Muscle layer of duodenum (tissue), 2 donors: Measurements from ENCODE around the gene PAMR1.
A peak's percentile ranks its signal among the peaks of the same experiment; 100 is the strongest.

Experiments
- H3K27ac ChIP-seq: one replicate; pipeline ENCODE4 v1.7.0; 2013; ENCODE audit warnings: mild to moderate bottlenecking, low read length
- H3K27me3 ChIP-seq: one replicate; pipeline ENCODE4 v1.7.0; 2013; ENCODE audit warnings: low read depth, mild to moderate bottlenecking, control low read depth, low read length
- H3K36me3 ChIP-seq, 2 donors: one replicate each; pipeline ENCODE4 v1.7.0; 2013; ENCODE audit warnings: low read length in 2 of 2, control low read depth in 1 of 2, mild to moderate bottlenecking in 1 of 2; ENCODE audit not compliant: insufficient read depth in 2 of 2, control insufficient read depth in 1 of 2
- H3K4me1 ChIP-seq, 2 donors: one replicate each; pipeline ENCODE4 v1.7.0; 2013; ENCODE audit warnings: low read length in 2 of 2, mild to moderate bottlenecking in 2 of 2, control low read depth in 1 of 2, moderate library complexity in 1 of 2; ENCODE audit not compliant: insufficient read depth in 2 of 2, control insufficient read depth in 1 of 2
- H3K4me3 ChIP-seq, 2 donors: one replicate each; pipeline ENCODE4 v1.7.0; 2013; ENCODE audit warnings: low read length in 2 of 2, low read depth in 1 of 2, mild to moderate bottlenecking in 1 of 2
- H3K9me3 ChIP-seq, 2 donors: one replicate each; pipeline ENCODE4 v1.7.0; 2013; ENCODE audit warnings: low read length in 2 of 2, control low read depth in 1 of 2, mild to moderate bottlenecking in 1 of 2; ENCODE audit not compliant: control insufficient read depth in 1 of 2
- donor health status: healthy.

PAMR1 gene

DNA sequence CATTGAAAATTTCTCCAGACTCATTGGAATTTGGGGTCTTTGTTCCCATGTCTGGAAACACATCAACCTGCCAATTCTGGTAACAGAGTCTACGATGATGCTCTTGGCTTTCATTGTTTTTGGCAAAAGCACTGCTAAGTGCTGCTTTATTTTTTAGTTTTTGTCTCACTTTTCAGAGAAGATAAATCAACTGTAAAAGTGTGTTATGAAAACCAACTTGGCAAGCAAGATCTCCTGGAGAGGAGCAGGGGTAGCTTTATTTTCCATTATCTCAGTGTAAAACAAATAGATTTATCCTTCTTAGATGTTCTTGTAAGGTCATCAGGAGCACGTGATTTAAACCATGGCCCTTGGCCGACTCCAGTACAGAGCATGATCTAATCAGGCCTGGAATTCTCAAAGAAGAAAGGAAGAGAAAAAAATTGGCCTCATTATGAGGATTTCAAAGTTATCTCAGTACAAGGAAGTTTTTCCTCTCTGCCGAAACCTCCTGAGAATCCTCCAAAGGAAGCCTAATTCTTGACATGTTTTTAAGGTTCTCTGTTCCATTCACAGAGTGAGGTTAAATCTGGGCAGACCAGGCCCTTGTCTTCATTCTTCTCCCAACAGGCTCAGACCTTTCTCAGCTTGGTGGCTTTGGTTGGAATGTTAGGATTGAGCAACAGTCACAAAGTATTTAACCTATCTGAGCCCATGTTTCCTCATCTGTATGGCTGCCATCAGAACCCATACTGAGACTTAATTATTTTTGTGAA is 16.4 kb upstream of the PAMR1 start:
- Histone ChIP-seq H3K4me1 (peaks cover 6 to 16% of the 10 kb centered on the region in 2 donors), H3K36me3 (no peaks in the 10 kb centered on the region), H3K27ac (peak overlapping the region; percentile 50), H3K9me3 (no peaks in the 10 kb centered on the region), H3K4me3 (no peak overlapping the region), H3K27me3 (no peaks in the 10 kb centered on the region)

DNA sequence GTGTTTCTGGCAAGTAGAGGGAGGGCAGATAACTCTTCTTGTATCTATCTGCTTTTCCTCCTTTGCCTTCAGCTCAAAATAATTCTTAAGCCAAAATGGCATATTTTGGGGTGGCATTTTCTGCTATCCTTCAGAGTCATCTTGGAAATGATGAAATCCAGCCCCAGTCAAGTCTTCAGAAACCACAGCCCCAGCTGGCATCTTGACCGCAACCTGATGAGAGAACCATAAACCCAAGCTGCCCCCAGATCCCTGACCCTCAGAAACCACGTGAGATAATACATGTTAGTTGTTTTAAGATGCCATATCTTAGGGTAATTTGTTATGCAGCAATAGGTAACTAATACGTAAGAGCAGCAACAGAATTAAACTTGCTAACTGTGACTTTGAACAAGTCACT is 15.1 kb upstream of the PAMR1 start:
- no peaks in the 10 kb centered on the region for H3K36me3 ChIP-seq
- H3K4me3 ChIP-seq = no peak overlapping the region
- no peak overlapping the region for H3K27ac ChIP-seq
- H3K4me1 ChIP-seq = peaks cover 6 to 16% of the 10 kb centered on the region in 2 donors
- no peaks in the 10 kb centered on the region for H3K27me3 ChIP-seq
- H3K9me3 ChIP-seq = no peaks in the 10 kb centered on the region

DNA sequence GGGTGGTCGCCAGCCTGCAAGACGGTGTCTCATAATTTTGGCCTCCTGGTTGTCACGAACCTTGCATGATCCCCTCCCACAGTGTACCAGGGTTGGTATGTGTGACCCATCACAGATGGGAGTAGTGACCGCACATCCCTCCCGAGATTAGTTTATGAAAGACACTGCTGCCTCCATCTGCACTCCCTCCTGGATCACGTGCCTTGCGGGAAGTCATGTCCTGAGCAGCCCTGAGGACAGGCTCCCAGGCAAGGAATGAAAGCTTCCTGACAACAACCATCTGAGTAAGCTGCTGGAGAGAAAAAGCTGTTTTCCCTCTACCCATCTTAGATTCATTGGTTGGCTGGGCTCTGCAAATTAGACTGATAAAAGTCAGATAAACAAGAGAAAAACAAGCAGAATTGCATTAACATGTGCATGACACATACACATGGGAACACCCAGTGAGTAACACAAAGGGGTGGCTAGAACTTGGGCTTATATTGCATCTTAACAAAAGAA is 14.4 kb upstream of the PAMR1 start:
- Histone ChIP-seq H3K27me3 (no peaks in the 10 kb centered on the region), H3K27ac (no peak overlapping the region), H3K36me3 (no peaks in the 10 kb centered on the region), H3K4me3 (no peak overlapping the region), H3K9me3 (no peaks in the 10 kb centered on the region), H3K4me1 (peaks cover 6 to 16% of the 10 kb centered on the region in 2 donors)

DNA sequence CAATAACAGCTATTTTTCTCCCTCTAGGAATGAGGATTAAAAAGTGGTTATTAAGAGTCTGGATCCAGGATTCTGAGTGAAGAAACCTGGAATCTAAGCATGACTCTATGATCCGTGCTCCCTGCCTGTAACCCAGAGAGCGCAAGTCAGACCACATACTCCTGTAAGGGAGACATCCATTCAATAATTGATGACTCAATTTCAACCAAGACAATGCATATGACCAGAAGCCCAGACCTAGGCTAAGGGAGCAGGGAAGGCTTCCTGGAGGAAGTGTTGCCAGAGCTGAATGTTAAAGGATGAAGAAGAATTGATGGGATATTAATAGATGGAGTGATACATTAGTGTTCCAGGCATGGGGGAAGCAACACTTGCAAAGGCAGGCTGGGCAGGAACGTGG is 13.8 kb upstream of the PAMR1 start:
- Histone ChIP-seq H3K27me3 (no peaks in the 10 kb centered on the region), H3K27ac (no peak overlapping the region), H3K4me3 (no peak overlapping the region), H3K36me3 (no peaks in the 10 kb centered on the region), H3K4me1 (peaks cover 6 to 16% of the 10 kb centered on the region in 2 donors), H3K9me3 (no peaks in the 10 kb centered on the region)

DNA sequence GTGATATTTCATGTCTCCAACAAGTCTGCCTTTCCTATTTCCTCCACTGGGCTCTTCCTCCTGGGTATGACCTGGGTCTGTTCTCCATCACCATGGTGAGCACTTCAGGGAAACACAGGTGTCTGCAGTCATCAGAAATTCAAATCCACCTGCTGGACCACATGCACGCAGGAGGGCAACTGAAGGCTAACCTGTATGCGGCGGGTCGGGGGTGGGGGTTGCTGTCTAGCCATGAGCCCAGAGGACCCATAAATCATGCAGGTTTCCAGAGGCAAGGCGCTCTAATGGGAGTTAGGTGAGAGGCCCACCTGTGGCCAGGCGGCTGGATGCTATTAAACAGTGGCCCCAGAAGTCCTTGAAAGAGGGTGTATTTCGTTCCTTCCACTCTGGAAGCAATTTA is 11.1 kb upstream of the PAMR1 start:
- Histone ChIP-seq H3K4me3 (no peak overlapping the region), H3K9me3 (no peaks in the 10 kb centered on the region), H3K4me1 (peaks cover 6 to 12% of the 10 kb centered on the region in 2 donors), H3K27ac (no peak overlapping the region), H3K27me3 (no peaks in the 10 kb centered on the region), H3K36me3 (no peaks in the 10 kb centered on the region)

DNA sequence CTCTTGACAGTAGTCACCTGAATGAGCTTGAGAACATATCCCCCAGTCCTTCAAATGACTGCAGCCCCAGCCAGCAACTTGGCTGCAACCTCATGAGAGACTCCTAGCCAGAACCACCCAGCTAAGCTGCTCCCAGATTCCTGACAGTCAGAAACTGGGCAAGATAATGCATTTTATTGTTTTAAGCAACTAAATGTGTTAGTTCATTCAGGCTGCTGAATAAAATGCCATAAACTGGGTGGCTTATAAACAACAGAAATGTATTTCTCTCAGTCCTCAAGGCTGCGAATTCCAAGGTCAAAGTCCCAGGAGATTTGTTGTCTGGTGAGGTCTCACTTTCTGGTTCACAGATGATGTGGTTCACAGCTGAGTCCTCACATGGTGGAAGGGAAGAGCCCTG is 5.8 kb upstream of the PAMR1 start:
- Histone ChIP-seq H3K9me3 (no peaks in the 10 kb centered on the region), H3K27me3 (no peaks in the 10 kb centered on the region), H3K27ac (no peak overlapping the region), H3K4me3 (no peak overlapping the region), H3K4me1 (peaks cover 0 to under 1% of the 10 kb centered on the region in 2 donors), H3K36me3 (no peaks in the 10 kb centered on the region)

DNA sequence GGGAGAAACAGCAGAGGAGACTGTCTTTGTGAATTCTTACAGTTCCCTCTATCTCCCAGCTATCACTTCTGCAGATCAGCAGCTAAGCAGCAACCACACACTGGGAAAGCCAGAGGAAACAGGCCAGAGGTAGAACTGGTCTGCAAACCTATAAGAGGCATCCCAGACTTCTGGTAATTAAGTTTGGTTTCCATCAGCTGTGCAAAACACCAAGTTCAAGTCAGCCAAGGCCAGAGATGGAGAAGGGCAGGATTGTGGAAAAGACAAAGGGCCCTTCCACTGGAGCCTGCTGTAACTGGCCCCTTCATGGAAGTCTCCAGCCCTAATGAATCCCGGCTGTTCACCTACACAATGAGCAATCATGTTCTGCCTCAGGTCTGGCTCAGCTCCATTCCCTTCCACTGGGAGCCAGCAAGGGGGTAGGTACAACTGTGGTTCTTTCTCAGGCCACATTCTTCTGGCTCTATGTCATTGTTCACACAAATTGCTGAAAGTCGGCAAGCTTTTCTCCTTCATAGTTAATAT is 4.6 kb upstream of the PAMR1 start:
- Histone ChIP-seq H3K4me3 (no peak overlapping the region), H3K27me3 (no peaks in the 10 kb centered on the region), H3K36me3 (no peaks in the 10 kb centered on the region), H3K9me3 (no peaks in the 10 kb centered on the region), H3K27ac (no peak overlapping the region), H3K4me1 (peaks cover 0 to 12% of the 10 kb centered on the region in 2 donors)

DNA sequence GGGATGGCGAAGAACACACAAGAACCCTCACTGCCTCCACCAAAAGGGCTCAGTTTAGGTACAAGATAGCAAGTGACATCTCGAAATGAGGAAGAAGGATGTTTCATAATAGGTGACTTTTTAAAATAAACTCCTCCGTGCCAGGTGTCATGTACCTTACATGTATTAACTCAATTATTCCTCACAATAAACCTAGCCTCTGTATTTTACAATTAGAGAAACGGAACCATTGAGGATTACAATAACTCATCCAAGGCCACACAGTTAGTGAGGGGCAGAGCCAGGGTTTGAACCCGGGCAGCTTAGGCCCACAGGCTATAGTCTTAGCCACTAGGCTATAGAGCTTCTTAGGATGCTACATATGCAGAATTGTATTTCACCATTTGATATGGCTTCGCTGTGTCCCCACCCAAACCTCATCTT is 965 bp upstream of the PAMR1 start:
- no peaks in the 10 kb centered on the region for H3K36me3 ChIP-seq
- peak overlapping the region in 1 of 2 donors; percentile 63 for H3K4me3 ChIP-seq
- no peaks in the 10 kb centered on the region for H3K9me3 ChIP-seq
- H3K27ac ChIP-seq = no peak overlapping the region
- H3K27me3 ChIP-seq = peaks cover 11% of the 10 kb centered on the region
- H3K4me1 ChIP-seq = peaks cover 0 to 12% of the 10 kb centered on the region in 2 donors

DNA sequence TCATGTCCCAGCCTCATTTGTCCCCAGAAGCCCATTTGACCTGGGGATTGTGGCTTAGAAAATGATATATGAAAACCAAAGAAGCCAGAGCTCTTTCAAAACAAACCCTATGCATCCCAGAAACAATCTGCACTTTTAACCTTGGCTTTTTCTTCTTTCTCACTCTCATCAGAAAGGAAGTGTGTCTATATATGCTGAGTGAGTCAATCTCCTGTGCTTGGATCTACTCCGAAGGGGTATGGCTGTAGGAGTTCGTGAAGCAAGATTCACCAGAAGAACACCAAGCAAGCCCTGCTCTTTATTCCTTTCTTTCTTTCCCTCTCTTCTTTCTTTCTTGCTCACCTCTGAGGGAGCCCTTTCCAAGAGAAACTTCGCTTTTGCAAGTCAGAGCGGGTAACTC is 636 bp downstream of the PAMR1 start:
- no peaks in the 10 kb centered on the region for H3K9me3 ChIP-seq
- H3K4me1 ChIP-seq = peaks cover 0 to 12% of the 10 kb centered on the region in 2 donors
- peaks cover 11% of the 10 kb centered on the region for H3K27me3 ChIP-seq
- peak overlapping the region; percentile 31 to 63 for H3K4me3 ChIP-seq
- no peaks in the 10 kb centered on the region for H3K36me3 ChIP-seq
- H3K27ac ChIP-seq = no peak overlapping the region

DNA sequence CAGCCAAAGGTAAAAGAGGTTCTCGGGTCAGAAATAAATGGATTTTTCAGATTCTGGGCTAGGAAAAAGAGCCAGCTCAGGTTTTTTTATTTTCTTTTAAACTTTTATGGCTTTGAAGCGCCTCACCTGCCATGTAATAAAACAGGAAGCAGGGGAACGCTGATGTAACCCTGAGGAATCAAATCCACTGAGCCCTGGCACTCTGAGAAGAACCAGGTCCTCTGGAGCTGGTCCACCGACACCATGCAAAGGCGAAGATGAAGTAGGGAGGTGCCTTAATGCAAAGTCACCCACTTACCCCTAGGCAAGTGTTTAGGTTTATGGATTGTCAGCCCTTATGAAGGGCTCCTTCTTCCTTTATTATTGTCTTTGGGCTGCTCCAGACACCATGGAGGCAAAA is 1.6 kb downstream of the PAMR1 start:
- Histone ChIP-seq H3K27me3 (peaks cover 11% of the 10 kb centered on the region), H3K27ac (no peak overlapping the region), H3K9me3 (no peaks in the 10 kb centered on the region), H3K36me3 (no peaks in the 10 kb centered on the region), H3K4me3 (peak overlapping the region in 1 of 2 donors; percentile 63), H3K4me1 (peaks cover 0 to 12% of the 10 kb centered on the region in 2 donors)

DNA sequence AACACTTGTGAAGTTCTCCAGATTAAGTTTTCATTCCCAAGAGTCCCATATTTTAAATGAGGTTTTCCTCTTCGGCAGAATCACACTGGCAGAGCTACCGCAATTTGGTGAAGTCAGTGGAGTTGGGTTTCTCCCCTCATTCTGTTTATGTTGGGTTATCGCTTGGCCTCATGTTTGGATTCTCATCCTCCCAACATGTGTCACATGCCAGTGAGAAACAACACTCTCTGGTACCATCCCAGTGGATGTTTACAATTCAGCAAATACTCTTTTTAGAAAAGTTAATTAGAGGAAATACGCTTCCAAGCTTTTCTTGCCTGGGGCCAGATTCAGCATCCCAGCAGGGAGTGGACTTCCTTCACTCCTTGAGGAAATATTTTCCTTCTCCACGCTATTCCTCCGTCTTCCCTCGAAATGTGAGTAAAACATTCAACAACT is 2.1 kb downstream of the PAMR1 start:
- H3K9me3 ChIP-seq = no peaks in the 10 kb centered on the region
- H3K27me3 ChIP-seq = peaks cover 11% of the 10 kb centered on the region
- no peaks in the 10 kb centered on the region for H3K36me3 ChIP-seq
- H3K4me1 ChIP-seq = peaks cover 0 to 12% of the 10 kb centered on the region in 2 donors
- peak overlapping the region in 1 of 2 donors; percentile 10 for H3K4me3 ChIP-seq
- H3K27ac ChIP-seq = no peak overlapping the region
